Subcutaneous abdominal adipose tissue (tissue), 5 donors: Measurements from ENCODE around the gene BID.
A peak's percentile ranks its signal among the peaks of the same experiment; 100 is the strongest.

Experiments
- H3K27ac ChIP-seq: one replicate; pipeline ENCODE4 v1.7.0; 2013; ENCODE audit warnings: low read depth, mild to moderate bottlenecking, inconsistent platforms, low read length, moderate library complexity
- H3K27me3 ChIP-seq, 5 donors: one replicate each; pipeline ENCODE4 v1.7.0; 2013; ENCODE audit warnings: low read length in 5 of 5, inconsistent platforms in 1 of 5; ENCODE audit not compliant: control insufficient read depth in 5 of 5, insufficient read depth in 4 of 5
- H3K36me3 ChIP-seq, 5 donors: one replicate each; pipeline ENCODE4 v1.7.0; 2013; ENCODE audit warnings: low read length in 5 of 5; ENCODE audit not compliant: control insufficient read depth in 5 of 5, insufficient read depth in 5 of 5
- H3K4me1 ChIP-seq, 5 donors: one replicate each; pipeline ENCODE4 v1.7.0; 2013; ENCODE audit warnings: low read length in 5 of 5, mild to moderate bottlenecking in 3 of 5, moderate library complexity in 1 of 5; ENCODE audit not compliant: control insufficient read depth in 5 of 5, insufficient read depth in 5 of 5
- H3K4me3 ChIP-seq, 5 donors: one replicate each; pipeline ENCODE4 v1.7.0; 2013; ENCODE audit warnings: low read length in 5 of 5, low read depth in 1 of 5
- H3K9ac ChIP-seq, 5 donors: one replicate each; pipeline ENCODE4 v1.7.0; 2013; ENCODE audit warnings: low read length in 5 of 5, mild to moderate bottlenecking in 4 of 5, moderate library complexity in 3 of 5
- H3K9me3 ChIP-seq, 5 donors: one replicate each; pipeline ENCODE4 v1.7.0; 2013; ENCODE audit warnings: low read length in 5 of 5; ENCODE audit not compliant: control insufficient read depth in 5 of 5
- donor health status: healthy.
- donor health status: healthy.
- donor health status: healthy.
- donor health status: healthy.
- donor health status: healthy.

The BID gene

DNA sequence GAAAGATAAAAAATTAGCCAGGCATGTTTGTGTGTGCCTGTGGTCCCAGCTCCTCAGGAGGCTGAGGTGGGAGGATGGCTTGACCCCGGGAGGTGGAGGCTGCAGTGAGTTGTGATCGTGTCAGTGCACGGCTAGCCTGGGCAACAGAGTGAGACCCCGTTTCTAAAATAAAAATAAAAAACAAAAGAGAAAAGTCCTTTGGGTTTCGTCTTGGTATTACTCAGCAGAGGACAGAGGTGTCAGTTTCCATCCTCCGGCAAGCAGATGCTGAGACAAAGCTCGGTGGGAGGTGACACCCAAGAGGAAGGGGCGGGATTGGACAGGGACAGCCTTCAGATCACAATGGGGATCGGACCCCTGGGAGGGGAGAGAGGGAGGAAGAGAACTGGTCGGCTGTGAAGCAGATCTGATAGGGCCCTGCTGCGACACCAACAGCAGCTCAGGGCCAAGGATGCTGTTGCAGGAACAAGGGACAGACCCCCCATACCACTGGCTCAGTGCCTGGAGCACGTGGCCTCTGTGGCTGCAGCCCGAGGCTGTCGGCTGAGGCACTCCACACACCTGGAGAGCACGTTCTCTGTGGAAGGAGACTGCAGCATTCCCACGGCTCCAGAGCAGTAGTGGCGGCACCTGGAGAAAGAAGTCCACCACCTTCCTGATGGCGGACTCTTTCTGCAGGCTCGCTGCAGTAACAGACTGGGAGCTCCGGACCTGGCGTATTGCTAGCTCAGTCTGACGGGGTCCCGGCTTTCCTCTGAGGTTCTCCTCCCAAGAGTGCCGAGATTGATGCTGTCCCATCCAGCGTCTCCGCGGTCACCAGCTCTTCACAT is 5.2 kb upstream of the BID start:
- H3K27ac ChIP-seq = no peak overlapping the region

DNA sequence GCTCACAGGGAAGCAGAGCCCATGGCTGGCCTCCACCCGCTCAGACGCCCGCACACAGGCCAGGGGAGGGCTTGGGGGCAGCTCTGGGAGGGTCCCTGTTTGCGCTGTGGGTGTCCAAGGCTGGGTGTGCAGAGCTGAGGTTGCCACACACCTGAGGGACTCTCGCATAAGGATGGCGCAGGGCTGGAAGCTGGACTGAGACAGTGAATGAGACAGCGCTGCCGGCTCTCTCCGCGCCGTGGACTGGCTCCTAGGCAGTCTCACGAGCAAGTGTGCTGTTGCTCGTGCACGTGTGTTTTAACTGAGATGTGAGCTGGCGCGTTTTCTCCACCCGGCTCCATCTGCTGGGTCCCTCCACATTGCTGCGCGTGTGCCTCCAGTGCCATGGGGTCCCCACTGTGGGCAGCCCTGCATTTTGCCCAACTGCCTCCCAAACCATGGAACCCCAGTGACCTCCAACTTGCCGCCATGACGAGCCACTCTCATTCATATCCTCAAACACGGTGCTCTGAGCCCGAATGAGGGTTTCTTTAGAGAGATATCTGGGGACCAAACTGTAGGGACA is 4.2 kb upstream of the BID start:
- peaks cover 7 to 51% (median 23%) of the 10 kb centered on the region in 5 donors for H3K4me1 ChIP-seq
- H3K9me3 ChIP-seq = no peaks in the 10 kb centered on the region
- H3K36me3 ChIP-seq = no peaks in the 10 kb centered on the region
- H3K9ac ChIP-seq = no peak overlapping the region
- peaks cover 0 to 12% (median 0%) of the 10 kb centered on the region in 5 donors for H3K27me3 ChIP-seq
- no peak overlapping the region for H3K27ac ChIP-seq
- no peak overlapping the region for H3K4me3 ChIP-seq

More for the DNA sequence above, 5.2 kb upstream of the BID start:
- H3K27me3 ChIP-seq = peaks cover 0 to 12% (median 0%) of the 10 kb centered on the region in 5 donors
- H3K9me3 ChIP-seq = no peaks in the 10 kb centered on the region
- no peak overlapping the region for H3K4me3 ChIP-seq
- no peak overlapping the region for H3K9ac ChIP-seq
- H3K36me3 ChIP-seq = no peaks in the 10 kb centered on the region
- H3K4me1 ChIP-seq = peaks cover 7 to 48% (median 20%) of the 10 kb centered on the region in 5 donors

DNA sequence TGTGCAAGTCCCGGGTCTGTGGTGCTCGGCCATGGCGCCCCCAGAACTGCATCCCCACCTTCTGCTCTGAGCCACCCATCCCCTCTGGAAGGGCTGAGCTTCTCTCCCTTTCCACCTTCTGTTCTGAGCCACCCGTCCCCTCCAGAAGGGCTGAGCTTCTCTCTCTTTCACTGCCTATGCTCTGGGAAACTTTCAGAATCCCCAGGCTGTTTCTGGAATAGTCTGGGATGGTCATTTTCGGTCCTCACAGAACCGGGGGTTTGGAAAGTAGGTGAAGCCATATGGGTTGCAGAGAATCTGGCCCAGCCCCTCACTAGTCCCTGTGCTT is 3.4 kb upstream of the BID start:
- Histone ChIP-seq H3K9me3 (no peaks in the 10 kb centered on the region), H3K36me3 (no peaks in the 10 kb centered on the region), H3K27me3 (peaks cover 0 to 12% (median 0%) of the 10 kb centered on the region in 5 donors), H3K27ac (peak overlapping the region; percentile 15), H3K9ac (peak overlapping the region in 3 of 5 donors; percentile 15 to 51 (median 34)), H3K4me3 (peak overlapping the region; percentile 10 to 54 (median 41)), H3K4me1 (peaks cover 7 to 56% (median 32%) of the 10 kb centered on the region in 5 donors)

DNA sequence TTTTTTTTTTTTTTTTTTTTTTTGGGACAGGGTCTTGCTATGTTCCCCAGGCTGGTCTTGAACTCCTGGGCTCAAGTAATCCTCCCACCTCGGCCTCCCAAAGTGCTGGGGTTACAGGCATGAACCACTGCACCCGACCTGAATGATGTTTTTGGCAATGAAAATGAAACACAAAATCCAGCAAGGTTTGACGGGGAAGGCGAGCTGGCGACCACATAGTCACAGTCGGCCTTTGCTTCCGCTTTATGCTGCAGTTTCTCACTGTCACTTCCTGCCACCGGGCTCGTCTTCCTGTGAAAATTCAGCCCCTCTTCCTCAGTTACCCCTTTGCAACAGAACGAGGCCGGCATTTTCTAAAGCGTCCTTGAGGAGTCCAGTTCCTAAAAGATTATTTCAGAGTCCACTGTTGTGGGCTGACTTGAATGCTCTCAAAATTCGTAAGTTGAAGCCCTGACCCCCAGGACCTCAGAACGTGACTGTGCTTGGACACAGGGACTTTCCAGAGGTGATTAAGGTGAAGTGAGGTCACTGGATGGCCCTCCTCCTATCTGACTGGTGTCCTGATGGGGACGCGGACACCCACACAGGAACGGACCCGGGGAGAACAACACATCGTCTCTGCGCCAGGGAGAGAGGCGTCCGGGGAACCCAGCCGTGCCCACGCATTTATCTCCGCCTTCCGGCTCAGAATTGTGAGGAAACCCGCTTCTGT is 2.9 kb upstream of the BID start:
- Histone ChIP-seq H3K4me1 (peaks cover 7 to 57% (median 34%) of the 10 kb centered on the region in 5 donors), H3K36me3 (no peaks in the 10 kb centered on the region), H3K9ac (peak overlapping the region in 3 of 5 donors; percentile 34 to 57 (median 51)), H3K9me3 (no peaks in the 10 kb centered on the region), H3K27ac (peak overlapping the region; percentile 15), H3K4me3 (peak overlapping the region; percentile 40 to 54 (median 46)), H3K27me3 (peaks cover 0 to 10% (median 0%) of the 10 kb centered on the region in 5 donors)

DNA sequence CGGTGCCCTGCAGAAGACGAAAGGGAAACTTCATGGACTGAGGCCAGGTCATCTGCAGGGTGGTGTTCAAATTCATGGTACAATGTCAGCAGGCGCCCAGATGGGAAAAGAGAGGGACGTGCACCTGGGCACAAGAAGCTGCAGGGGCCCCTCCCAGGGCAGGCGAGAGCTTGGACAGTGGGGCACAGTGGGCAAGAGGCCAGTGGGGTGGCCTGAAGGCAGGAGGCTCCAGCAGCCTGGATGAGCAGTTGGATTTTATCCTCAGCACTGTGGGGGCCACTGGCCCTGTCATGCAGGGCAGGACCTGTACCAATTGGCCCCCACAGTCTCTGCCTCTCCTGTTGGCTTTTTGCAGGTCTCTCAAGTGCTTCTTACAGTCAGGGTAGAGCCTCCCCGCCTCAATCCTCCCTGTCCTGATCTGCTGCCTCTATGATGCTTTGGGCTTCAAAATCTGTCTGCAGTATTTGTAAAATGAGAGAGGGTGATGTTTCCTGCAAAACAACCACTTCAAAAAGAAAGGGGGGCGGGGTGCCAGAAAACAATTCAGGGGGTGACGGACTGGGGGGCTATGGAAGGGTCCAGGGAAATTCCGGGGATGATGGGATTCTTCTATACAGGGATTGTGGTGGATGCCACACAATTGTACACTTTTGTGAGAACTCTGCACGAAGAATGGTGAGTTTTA is 1.7 kb upstream of the BID start:
- H3K27me3 ChIP-seq = peaks cover 0 to 6% (median 0%) of the 10 kb centered on the region in 5 donors
- no peak overlapping the region for H3K4me3 ChIP-seq
- no peaks in the 10 kb centered on the region for H3K9me3 ChIP-seq
- no peaks in the 10 kb centered on the region for H3K36me3 ChIP-seq
- no peak overlapping the region for H3K9ac ChIP-seq
- H3K27ac ChIP-seq = no peak overlapping the region
- H3K4me1 ChIP-seq = peaks cover 4 to 51% (median 27%) of the 10 kb centered on the region in 5 donors

DNA sequence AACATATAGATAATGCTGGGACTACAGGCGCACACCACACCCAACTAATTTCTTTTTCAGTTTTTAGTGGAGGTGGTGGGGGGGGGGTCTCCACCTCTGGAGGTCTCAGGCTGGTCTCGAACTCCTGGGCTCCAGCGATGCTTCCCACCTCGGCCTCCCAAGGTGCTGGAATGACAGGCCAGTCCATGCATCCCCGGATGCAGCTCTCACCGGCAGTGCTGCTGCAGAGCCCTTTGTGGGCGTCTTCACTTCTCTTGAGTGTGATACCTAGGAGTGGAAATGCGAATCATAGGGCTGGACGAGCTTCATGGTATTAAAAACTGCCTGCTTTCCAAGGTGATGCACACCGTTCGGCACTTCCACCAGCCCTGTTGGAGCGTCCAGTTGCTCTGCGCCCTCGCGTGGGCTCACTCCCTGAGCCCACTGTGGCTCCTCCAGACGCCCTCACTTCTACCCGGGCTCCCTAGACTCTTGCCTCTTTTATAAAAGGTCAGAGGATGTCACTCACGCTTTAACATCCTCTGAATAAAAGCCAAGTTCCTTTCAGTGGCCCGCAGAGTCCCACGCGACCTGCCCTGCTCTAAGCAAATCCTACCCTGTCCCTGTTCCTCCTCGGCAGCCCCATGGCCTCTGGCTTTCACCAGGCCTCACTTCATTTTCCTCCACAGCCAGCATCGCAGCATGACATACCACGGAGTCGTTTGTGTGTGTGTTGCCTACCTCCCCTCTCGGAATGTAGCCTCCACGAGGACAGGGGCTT is 837 bp upstream of the BID start:
- Histone ChIP-seq H3K9me3 (no peaks in the 10 kb centered on the region), H3K27ac (no peak overlapping the region), H3K36me3 (no peaks in the 10 kb centered on the region), H3K9ac (peak overlapping the region in 3 of 5 donors; percentile 44 to 52 (median 49)), H3K4me1 (peaks cover 4 to 57% (median 32%) of the 10 kb centered on the region in 5 donors), H3K27me3 (peaks cover 0 to 4% (median 0%) of the 10 kb centered on the region in 5 donors), H3K4me3 (peak overlapping the region in 3 of 5 donors; percentile 68 to 73 (median 72))

DNA sequence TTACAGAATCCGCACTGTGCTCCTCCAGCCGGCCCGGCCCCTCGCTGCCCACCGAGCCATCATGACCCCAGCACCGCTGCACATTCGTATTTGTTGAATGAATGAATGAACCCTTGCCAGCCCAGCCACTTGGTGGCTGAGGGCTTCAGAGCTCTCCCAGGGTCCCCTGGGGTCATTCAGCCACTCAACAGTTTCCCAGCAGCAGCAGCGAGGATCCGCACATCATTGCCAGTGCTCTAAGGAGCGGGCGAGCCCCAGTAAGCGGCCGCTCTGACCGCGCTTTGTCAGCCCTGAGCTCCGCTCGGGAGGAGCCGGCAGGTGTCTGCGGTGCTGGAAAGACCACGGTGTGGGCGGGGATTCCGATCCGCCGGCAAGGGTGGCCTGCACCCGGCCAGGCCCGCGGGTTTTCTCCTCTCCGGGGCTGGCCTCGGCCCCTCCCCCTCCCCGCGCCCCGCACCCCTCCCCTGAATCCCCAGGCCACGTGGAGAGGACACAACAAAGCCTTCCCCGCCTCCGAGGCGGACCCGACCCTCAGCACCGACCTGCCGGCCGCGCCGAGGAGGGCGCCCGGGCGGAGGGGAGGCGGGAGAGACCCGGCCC is 563 bp downstream of the BID start:
- no peaks in the 10 kb centered on the region for H3K9me3 ChIP-seq
- H3K9ac ChIP-seq = peak overlapping the region in 4 of 5 donors; percentile 68 to 78 (median 72)
- peaks cover 4 to 68% (median 43%) of the 10 kb centered on the region in 5 donors for H3K4me1 ChIP-seq
- no peak overlapping the region for H3K27ac ChIP-seq
- H3K36me3 ChIP-seq = no peaks in the 10 kb centered on the region
- H3K27me3 ChIP-seq = no peaks in the 10 kb centered on the region
- H3K4me3 ChIP-seq = peak overlapping the region; percentile 62 to 74 (median 72)

DNA sequence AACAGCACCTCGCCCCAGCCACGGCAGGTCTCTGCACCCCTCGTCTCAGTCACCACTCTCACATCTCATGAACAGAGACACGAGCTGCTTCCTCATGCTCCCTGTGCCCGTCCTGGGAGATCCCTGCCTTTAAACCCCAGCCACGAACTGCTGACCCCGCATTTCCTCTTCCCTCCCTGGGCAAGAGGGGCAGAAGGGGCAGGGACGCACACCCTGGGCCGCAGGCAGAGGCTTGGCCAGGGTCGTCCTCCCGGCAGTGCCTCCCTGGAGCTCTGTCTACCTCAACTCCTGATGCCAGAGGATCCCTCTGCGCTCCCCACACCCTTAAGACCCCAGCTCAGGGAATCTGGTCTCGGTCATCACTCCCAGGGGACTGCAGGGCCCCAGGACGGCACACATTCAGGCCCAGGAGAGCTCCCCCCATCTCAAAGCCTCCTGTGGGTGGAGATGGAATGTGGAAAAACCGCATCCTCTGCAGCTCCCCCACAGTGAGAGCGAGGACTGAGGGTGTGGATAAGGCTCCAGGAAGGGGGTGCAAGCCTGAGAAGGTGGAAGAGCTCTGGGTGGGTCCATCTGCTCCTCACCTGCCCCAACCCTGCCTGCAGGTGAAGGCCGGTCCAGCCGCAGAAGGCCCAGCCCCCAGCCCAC is 1.2 kb downstream of the BID start:
- Histone ChIP-seq H3K4me3 (peak overlapping the region; percentile 52 to 74 (median 72)), H3K9ac (peak overlapping the region in 4 of 5 donors; percentile 26 to 78 (median 70)), H3K27ac (no peak overlapping the region), H3K27me3 (no peaks in the 10 kb centered on the region), H3K4me1 (peaks cover 4 to 63% (median 43%) of the 10 kb centered on the region in 5 donors), H3K36me3 (no peaks in the 10 kb centered on the region), H3K9me3 (no peaks in the 10 kb centered on the region)
